Left kidney (tissue), 2 donors: Measurements from ENCODE around the gene GATD1. TPM values are rescaled to one million over a fixed set of nuclear protein-coding genes. Genes with fewer than 3 reads are reported as not detected.

Source experiments
- DNase-seq: peaks from one replicate; pipeline ENCODE4 v3.0.0-alpha.2; 2013
- polyA plus RNA-seq: library from polyadenylated mRNA; unstranded; fragments of 120-200 nt; gene quantifications from one replicate; pipeline ENCODE4 v1.2.1, GENCODE V29; 2013; ENCODE audit not compliant: insufficient read length

The GATD1 gene
- polyA plus RNA-seq, 1 donor, result 65.7 TPM

DNA sequence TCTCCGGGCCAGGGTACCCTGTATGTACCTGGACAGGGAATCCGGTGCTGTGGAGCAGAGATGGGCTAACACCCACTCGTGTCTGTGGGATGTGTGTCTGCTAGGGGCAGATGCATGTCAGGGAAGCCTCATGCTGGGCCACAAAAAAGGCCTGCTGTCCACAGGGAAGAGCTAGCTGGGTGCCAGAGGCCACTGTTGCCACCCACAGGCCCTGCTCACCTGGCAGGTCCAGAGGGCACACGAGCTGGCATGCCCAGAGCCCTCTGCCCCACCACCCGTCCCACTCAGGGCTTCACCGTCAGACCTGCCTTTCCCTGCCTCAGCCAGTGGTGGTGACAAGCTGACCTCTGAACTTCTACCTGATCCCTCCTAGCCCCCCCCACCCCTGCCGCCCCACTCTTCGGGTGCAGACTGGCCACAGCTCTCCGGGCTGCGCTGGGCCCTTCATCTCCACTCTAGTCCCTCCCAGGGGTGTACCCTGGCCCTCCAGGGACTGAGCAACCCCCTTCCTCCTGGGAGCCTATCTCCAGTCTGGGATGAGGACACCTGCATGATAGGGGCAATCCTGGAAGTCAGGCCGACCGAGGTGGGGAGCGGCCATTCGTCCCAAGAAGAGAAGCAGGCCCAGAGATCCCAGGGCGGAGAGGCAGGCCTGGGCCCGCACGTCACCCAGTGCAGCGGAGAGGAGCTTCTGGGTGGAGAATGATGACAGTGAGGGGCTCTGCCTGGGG, 19.4 kb upstream of the GATD1 start:
- no peak for DNase-seq

DNA sequence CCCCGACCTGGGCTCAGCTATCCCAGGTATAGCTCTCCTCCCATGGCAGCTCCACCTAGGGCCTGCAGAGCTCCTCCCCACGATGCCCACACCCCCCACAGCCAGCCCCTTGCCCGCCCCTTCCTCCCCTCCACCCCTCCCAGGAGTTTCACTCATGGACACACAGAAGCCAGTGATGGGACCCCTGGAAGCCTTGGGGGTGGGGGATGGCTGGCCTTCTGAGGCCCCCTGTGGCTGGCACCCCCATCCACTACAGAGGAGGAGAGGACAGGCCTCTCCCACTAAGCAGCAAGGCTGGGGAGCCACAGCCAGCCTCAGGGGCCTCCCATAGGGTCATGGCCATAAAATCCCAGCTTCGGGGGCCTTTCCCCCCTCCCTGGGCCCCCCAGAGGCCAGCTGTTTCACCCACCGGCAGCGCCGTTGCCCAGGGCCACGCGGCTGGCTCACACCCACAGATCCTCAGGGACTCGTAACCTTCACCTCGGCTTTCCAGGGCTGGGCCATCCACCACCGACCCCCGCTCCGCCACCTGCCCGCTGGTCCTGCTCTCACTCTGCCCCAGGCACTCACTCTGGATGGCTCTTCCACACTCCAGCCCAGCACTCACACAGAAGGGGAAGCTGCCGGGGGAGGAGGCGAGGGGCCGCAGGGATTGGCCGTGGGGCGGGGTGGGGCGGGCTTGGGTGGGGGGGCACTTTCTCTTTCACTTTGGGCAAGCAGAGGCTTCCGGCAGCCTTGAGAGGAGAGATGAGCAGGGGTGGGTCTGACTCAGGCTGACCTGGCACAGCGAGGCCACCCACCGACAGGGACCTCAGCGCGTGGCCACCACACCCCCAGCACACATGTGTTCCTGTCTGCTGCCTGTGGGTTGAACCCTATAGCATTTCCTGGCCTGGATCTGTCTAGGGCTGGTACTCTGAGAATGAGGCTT, 18.6 kb upstream of the GATD1 start:
- no peak for DNase-seq

DNA sequence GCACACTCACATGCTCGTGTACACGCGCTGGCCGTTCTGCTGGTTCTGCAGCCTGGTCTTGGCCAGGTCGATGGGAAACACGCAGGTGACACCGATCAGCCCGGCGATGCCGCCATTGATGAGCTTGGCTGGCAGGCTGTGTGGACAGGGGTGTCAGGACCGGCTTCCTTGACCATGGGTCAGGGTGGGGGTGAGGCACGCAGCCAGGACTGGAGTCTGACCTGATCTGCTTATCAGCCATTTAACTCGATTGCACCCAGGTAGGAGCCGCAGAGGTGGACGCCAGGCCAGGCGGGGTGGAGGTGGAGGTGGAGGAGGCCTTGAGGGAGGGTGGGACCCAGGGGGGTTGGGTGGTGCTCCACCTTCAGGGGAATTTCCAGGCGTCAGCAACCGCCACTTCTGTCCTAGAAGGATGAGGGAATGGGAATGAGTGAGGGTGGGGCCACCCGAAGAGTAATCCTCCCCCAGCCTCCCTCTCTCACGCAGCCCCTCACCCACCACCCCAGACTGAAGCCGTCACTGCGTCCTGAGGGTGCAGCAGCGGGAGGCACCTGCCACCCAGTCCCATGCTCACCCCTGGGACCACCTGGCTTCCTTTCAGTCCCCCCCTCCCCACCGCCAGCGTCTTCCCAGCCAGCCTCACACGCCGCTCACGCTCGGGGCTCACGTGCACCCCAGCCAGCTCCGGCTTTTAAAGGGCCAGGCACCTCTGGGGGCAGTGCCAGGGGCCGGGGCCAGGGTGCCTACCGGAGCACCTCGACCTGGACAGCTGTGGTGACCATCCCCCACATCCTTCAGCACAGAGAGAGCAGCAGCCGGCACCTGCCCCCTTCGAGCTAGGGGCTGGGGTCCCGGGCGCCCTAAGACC, 17.7 kb upstream of the GATD1 start:
- no peak for DNase-seq

GRCh38 chr11:794013-794765, 16.9 kb upstream of the GATD1 start:
- DNase-seq, result no peak

- DNase-seq, result no peak
These were observed 16.3 kb upstream of the GATD1 start for GRCh38 chr11:793556-793955.

GRCh38 chr11:792873-793272, 15.6 kb upstream of the GATD1 start:
- no peak for DNase-seq

- DNase-seq, result no peak
These were observed 15.2 kb upstream of the GATD1 start for GRCh38 chr11:792535-792821.

DNA sequence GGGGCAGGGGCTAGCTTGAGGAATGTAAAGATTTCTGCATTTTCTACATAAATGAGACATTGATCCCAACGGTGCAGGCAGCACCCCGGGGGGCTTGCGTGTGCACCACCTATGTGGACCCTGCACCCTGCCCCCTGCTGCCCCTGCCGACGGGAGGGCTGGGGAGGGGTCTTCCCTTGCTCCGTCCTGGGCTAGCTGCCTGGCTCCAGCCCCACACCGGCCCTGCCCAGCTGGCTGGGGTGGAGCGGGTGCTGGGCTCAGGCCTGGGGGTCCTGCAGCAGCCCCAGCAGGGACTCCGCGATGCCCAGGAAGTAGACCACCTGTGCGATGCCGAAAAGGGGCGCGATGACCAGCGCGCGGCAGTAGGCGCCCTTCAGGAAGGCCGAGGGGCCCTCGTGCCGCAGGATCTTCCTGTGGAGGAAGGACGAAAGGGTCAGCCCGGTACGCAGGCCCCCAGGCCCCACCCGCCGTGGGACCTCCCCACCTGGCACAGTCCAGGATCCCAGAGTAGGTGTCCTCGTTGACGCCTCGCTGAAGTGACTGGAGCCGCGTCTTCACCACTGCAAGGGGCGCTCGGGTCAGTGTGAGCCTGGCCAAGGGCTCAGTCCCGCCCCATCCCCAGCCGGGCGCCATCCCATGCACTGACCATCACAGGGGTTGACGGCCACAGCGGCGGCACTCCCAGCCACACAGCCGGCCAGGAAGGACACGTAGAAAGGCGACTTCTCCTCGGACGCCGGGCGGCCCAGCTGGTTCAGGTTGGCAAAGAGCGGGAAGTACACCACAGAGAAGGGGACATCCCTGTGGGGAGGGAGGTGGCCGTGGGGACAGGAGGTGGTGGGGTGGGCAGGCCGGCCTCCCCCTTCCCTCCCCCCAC, 14.6 kb upstream of the GATD1 start:
- no peak for DNase-seq

GRCh38 chr11:790721-791564, 13.7 kb upstream of the GATD1 start:
- no peak for DNase-seq

- DNase-seq, result no peak
These were observed 12.7 kb upstream of the GATD1 start, which contains the start of gene CEND1 for GRCh38 chr11:789943-790342. Gene CEND1 (minus strand): TSS chr11:790090. CDS start chr11:788576, 1,514 bp downstream.

- DNase-seq, result no peak
These were observed 12.0 kb upstream of the GATD1 start for GRCh38 chr11:788953-789940.

- DNase-seq, result no peak
These were observed 10.8 kb upstream of the GATD1 start for GRCh38 chr11:788009-788640.

- no peak for DNase-seq
These were observed 9.9 kb upstream of the GATD1 start for GRCh38 chr11:787084-787675.

GRCh38 chr11:786235-787083, 9.2 kb upstream of the GATD1 start:
- no peak for DNase-seq

GRCh38 chr11:783581-784015, 6.3 kb upstream of the GATD1 start:
- DNase-seq, result peak; percentile 80
